Heart left ventricle (tissue), 16 donors: Measurements from ENCODE around the gene AAR2. TPM values are rescaled to one million over a fixed set of nuclear protein-coding genes. Genes with fewer than 3 reads are reported as not detected.

ENCODE experiments used
- ATAC-seq, 4 donors: fragments of 200-7000 bp; cut with Tn5 transposase; one replicate each; pipeline ENCODE4 v1.9.1; 2020 to 2022; ENCODE audit warnings: moderate library complexity in 4 of 4, mild to moderate bottlenecking in 3 of 4, moderate number of reproducible peaks in 1 of 4
- DNase-seq, 5 donors: peaks; one replicate each; pipeline ENCODE4 v3.0.0-alpha.2; 2020
- H3K27ac ChIP-seq, 12 donors: fragments of 200-600 bp; sonication (generic) in 4 of 12; one replicate each; pipeline versions ENCODE4 v1.5.0 to v1.8.0; 2016 to 2022; ENCODE audit warnings: mild to moderate bottlenecking in 2 of 12
- H3K27me3 ChIP-seq, 9 donors: fragments of 200-600 bp; sonication (generic) in 2 of 9; one replicate each; pipeline versions ENCODE4 v1.5.1 to v1.8.0; 2016 to 2022; ENCODE audit warnings: mild to moderate bottlenecking in 3 of 9
- H3K36me3 ChIP-seq, 9 donors: fragments of 200-600 bp; sonication (generic) in 2 of 9; one replicate each; pipeline versions ENCODE4 v1.5.0 to v1.8.0; 2018 to 2022; ENCODE audit warnings: mild to moderate bottlenecking in 2 of 9
- H3K4me1 ChIP-seq, 12 donors: fragments of 200-600 bp; sonication (generic) in 4 of 12; one replicate each; pipeline versions ENCODE4 v1.5.0 to v1.8.0; 2016 to 2022; ENCODE audit warnings: mild to moderate bottlenecking in 3 of 12
- H3K4me3 ChIP-seq, 12 donors: fragments of 200-600 bp; sonication (generic) in 4 of 12; one replicate each; pipeline versions ENCODE4 v1.5.0 to v1.8.0; 2017 to 2022; ENCODE audit warnings: mild to moderate bottlenecking in 9 of 12, moderate library complexity in 4 of 12
- H3K9me3 ChIP-seq, 12 donors: fragments of 200-600 bp; sonication (generic) in 4 of 12; one replicate each; pipeline versions ENCODE4 v1.5.0 to v1.8.0; 2016 to 2022; ENCODE audit warnings: mild to moderate bottlenecking in 1 of 12
- CTCF ChIP-seq, 12 donors: fragments of 200-600 bp; sonication (generic) in 4 of 12; IDR thresholded peaks; one replicate each; pipeline versions ENCODE4 v1.5.0 to v1.8.0; 2018 to 2022; ENCODE audit warnings: antibody characterized with exemption in 12 of 12, mild to moderate bottlenecking in 5 of 12
- POLR2A ChIP-seq, 2 donors: fragments of 450-650 bp; IDR thresholded peaks; one replicate each; pipeline ENCODE4 v1.6.1; 2017; ENCODE audit warnings: antibody characterized with exemption in 2 of 2, mild to moderate bottlenecking in 2 of 2, moderate library complexity in 2 of 2
- WGBS, 4 donors: extraction: QIAGEN DNeasy Blood & Tissue Kit in 2 of 4; methylation state at CpG; one replicate each; pipeline versions ENCODE4 v1.1.5 to v1.1.7; 2013 to 2018; 5-methylcytosine and 5-hydroxymethylcytosine counted together
- intact Hi-C, 10 donors: fragments of 100-400 bp; cut with DNase I; formaldehyde crosslinking; loops; one replicate each; pipeline versions ENCODE4 v1.11.1 to v1.14.2; 2022
- polyA plus RNA-seq, 2 donors: library from polyadenylated mRNA; stranded (reverse); fragments of 200-250 nt; gene quantifications; one replicate each; pipeline ENCODE4 v1.2.3, GENCODE V29; 2013
- total RNA-seq, 9 donors: library from RNA; depleted of rRNA in 2 of 9; stranded (reverse); fragments of >200 nt in 2 of 9; fragmentation: NEBNext Ultra II Directional in 3 of 9; extraction: Animal tissue kit (Norgen Biotek cat#: 25700) in 3 of 9; gene quantifications; one replicate each; pipeline versions ENCODE4 v1.1.0 to v1.2.4, GENCODE V29; 2016 to 2023
- donor health status: ischemic (EF 13 %, LVEDD 7.1; RV severe dilation, severe dysfunction).
- donor health status: healthy with polysubstance abuse.
- donor health status: DM: no; HTN: yes; CAD: no.
- donor health status: DM: no; HTN: no; CAD: no.
- donor health status: ischemic (EF 25% LVEDD 6.9; RV normal size, moderate dysfunction).
- donor health status: ischemic (EF 25% LVEDD 5.7; RV mildly dilated, moderate dysfunction).
- donor health status: healthy.
- donor health status: DM: yes; HTN: yes; CAD: no.
- donor health status: ischemic (EF 35%, LVEDD 5.7; RV mildly dilated, moderate dysfunction).
- donor health status: nonischemic (EF 11% LVEDD 7.7; RV severe dilation, severe dysfunction).
- donor health status: DM: yes; HTN: yes; CAD: no.
- donor health status: PGD.
- donor health status: ischemic (EF 29% LVEDD 5.4; RV normal size, mild dysfunction).
- donor health status: nonischemic (EF 23%, LVEDD 6.1; RV moderate dilation, normal function).

Gene AAR2
- total and polyA plus RNA-seq, 11 donors, result 7.8 to 26.9 (median 16.8) TPM

- Histone ChIP-seq H3K27ac (no peak overlapping the region), H3K4me1 (no peaks in the 10 kb centered on the region), H3K36me3 (peaks cover 0 to 25% (median 19%) of the 10 kb centered on the region in 9 donors), H3K4me3 (no peak overlapping the region), H3K27me3 (no peaks in the 10 kb centered on the region), H3K9me3 (no peaks in the 10 kb centered on the region)
- intact Hi-C loops, result no loop called here
- no peak for DNase-seq
- TF ChIP-seq CTCF (IDR thresholded peaks at IDR 0.05), result no peak
- no peak for TF ChIP-seq POLR2A (IDR thresholded peaks at IDR 0.05)
- WGBS, 4 donors, result 60 to 72% (median 64%) methylated on average over 7 of the region's 7 CpGs
- peak in 1 of 4 donors; percentile 14 for ATAC-seq
These were observed 24.0 kb downstream of the AAR2 start for GRCh38 chr20:36260316-36260715.

GRCh38 chr20:36261389-36262105 is 25.3 kb downstream of the AAR2 start:
- H3K36me3 ChIP-seq, result peaks cover 0 to 12% (median 7%) of the 10 kb centered on the region in 9 donors
- H3K27ac ChIP-seq, result no peak overlapping the region
- no peak for ATAC-seq
- TF ChIP-seq CTCF (IDR thresholded peaks at IDR 0.05), result no peak
- no peak for TF ChIP-seq POLR2A (IDR thresholded peaks at IDR 0.05)
- H3K27me3 ChIP-seq, result no peaks in the 10 kb centered on the region
- DNase-seq, result no peak
- 79 to 83% (median 80%) methylated on average over 12 of the region's 12 CpGs for WGBS, 4 donors
- no peaks in the 10 kb centered on the region for H3K9me3 ChIP-seq
- no peaks in the 10 kb centered on the region for H3K4me1 ChIP-seq
- intact Hi-C loops, result no loop called here
- no peak overlapping the region for H3K4me3 ChIP-seq

- WGBS, 4 donors, result 78 to 87% (median 83%) methylated on average over 10 to 12 of the region's 12 CpGs
- intact Hi-C loops, result no loop called here
- H3K36me3 ChIP-seq, result peaks cover 0 to 3% (median 0%) of the 10 kb centered on the region in 9 donors
These were observed 26.2 kb downstream of the AAR2 start for GRCh38 chr20:36262440-36262839.

More at GRCh38 chr20:36262440-36262839, 26.2 kb downstream of the AAR2 start:
- Histone ChIP-seq H3K4me1 (no peaks in the 10 kb centered on the region), H3K9me3 (no peaks in the 10 kb centered on the region), H3K27ac (no peak overlapping the region), H3K27me3 (no peaks in the 10 kb centered on the region), H3K4me3 (no peak overlapping the region)
- DNase-seq, result no peak
- no peak for TF ChIP-seq CTCF (IDR thresholded peaks at IDR 0.05)
- no peak for ATAC-seq
